Heart left ventricle (tissue), 16 donors: ENCODE results near the gene TTC33. TPM values are rescaled to one million over a fixed set of nuclear protein-coding genes. Genes with fewer than 3 reads are reported as not detected.
A peak's percentile ranks its signal among the peaks of the same experiment; 100 is the strongest.

Experiments
- ATAC-seq, 4 donors: fragments of 200-7000 bp; cut with Tn5 transposase; one replicate each; pipeline ENCODE4 v1.9.1; 2020 to 2022; ENCODE audit warnings: moderate library complexity in 4 of 4, mild to moderate bottlenecking in 3 of 4, moderate number of reproducible peaks in 1 of 4
- DNase-seq, 5 donors: peaks; one replicate each; pipeline ENCODE4 v3.0.0-alpha.2; 2020
- H3K27ac ChIP-seq, 12 donors: fragments of 200-600 bp; sonication (generic) in 4 of 12; one replicate each; pipeline versions ENCODE4 v1.5.0 to v1.8.0; 2016 to 2022; ENCODE audit warnings: mild to moderate bottlenecking in 2 of 12
- H3K27me3 ChIP-seq, 9 donors: fragments of 200-600 bp; sonication (generic) in 2 of 9; one replicate each; pipeline versions ENCODE4 v1.5.1 to v1.8.0; 2016 to 2022; ENCODE audit warnings: mild to moderate bottlenecking in 3 of 9
- H3K36me3 ChIP-seq, 9 donors: fragments of 200-600 bp; sonication (generic) in 2 of 9; one replicate each; pipeline versions ENCODE4 v1.5.0 to v1.8.0; 2018 to 2022; ENCODE audit warnings: mild to moderate bottlenecking in 2 of 9
- H3K4me1 ChIP-seq, 12 donors: fragments of 200-600 bp; sonication (generic) in 4 of 12; one replicate each; pipeline versions ENCODE4 v1.5.0 to v1.8.0; 2016 to 2022; ENCODE audit warnings: mild to moderate bottlenecking in 3 of 12
- H3K4me3 ChIP-seq, 12 donors: fragments of 200-600 bp; sonication (generic) in 4 of 12; one replicate each; pipeline versions ENCODE4 v1.5.0 to v1.8.0; 2017 to 2022; ENCODE audit warnings: mild to moderate bottlenecking in 9 of 12, moderate library complexity in 4 of 12
- H3K9me3 ChIP-seq, 12 donors: fragments of 200-600 bp; sonication (generic) in 4 of 12; one replicate each; pipeline versions ENCODE4 v1.5.0 to v1.8.0; 2016 to 2022; ENCODE audit warnings: mild to moderate bottlenecking in 1 of 12
- CTCF ChIP-seq, 12 donors: fragments of 200-600 bp; sonication (generic) in 4 of 12; IDR thresholded peaks; one replicate each; pipeline versions ENCODE4 v1.5.0 to v1.8.0; 2018 to 2022; ENCODE audit warnings: antibody characterized with exemption in 12 of 12, mild to moderate bottlenecking in 5 of 12
- POLR2A ChIP-seq, 2 donors: fragments of 450-650 bp; IDR thresholded peaks; one replicate each; pipeline ENCODE4 v1.6.1; 2017; ENCODE audit warnings: antibody characterized with exemption in 2 of 2, mild to moderate bottlenecking in 2 of 2, moderate library complexity in 2 of 2
- WGBS, 4 donors: extraction: QIAGEN DNeasy Blood & Tissue Kit in 2 of 4; methylation state at CpG; one replicate each; pipeline versions ENCODE4 v1.1.5 to v1.1.7; 2013 to 2018; 5-methylcytosine and 5-hydroxymethylcytosine counted together
- intact Hi-C, 10 donors: fragments of 100-400 bp; cut with DNase I; formaldehyde crosslinking; loops; one replicate each; pipeline versions ENCODE4 v1.11.1 to v1.14.2; 2022
- polyA plus RNA-seq, 2 donors: library from polyadenylated mRNA; stranded (reverse); fragments of 200-250 nt; gene quantifications; one replicate each; pipeline ENCODE4 v1.2.3, GENCODE V29; 2013
- total RNA-seq, 9 donors: library from RNA; depleted of rRNA in 2 of 9; stranded (reverse); fragments of >200 nt in 2 of 9; fragmentation: NEBNext Ultra II Directional in 3 of 9; extraction: Animal tissue kit (Norgen Biotek cat#: 25700) in 3 of 9; gene quantifications; one replicate each; pipeline versions ENCODE4 v1.1.0 to v1.2.4, GENCODE V29; 2016 to 2023
- donor health status: ischemic (EF 13 %, LVEDD 7.1; RV severe dilation, severe dysfunction).
- donor health status: healthy with polysubstance abuse.
- donor health status: DM: no; HTN: yes; CAD: no.
- donor health status: DM: no; HTN: no; CAD: no.
- donor health status: ischemic (EF 25% LVEDD 6.9; RV normal size, moderate dysfunction).
- donor health status: ischemic (EF 25% LVEDD 5.7; RV mildly dilated, moderate dysfunction).
- donor health status: healthy.
- donor health status: DM: yes; HTN: yes; CAD: no.
- donor health status: ischemic (EF 35%, LVEDD 5.7; RV mildly dilated, moderate dysfunction).
- donor health status: nonischemic (EF 11% LVEDD 7.7; RV severe dilation, severe dysfunction).
- donor health status: DM: yes; HTN: yes; CAD: no.
- donor health status: PGD.
- donor health status: ischemic (EF 29% LVEDD 5.4; RV normal size, mild dysfunction).
- donor health status: nonischemic (EF 23%, LVEDD 6.1; RV moderate dilation, normal function).

The TTC33 gene
- total and polyA plus RNA-seq, 11 donors: 5.6 to 20.0 (median 14.2) TPM

- WGBS, 4 donors: 36 to 45% (median 42%) methylated on average over 4 of the region's 4 CpGs
- intact Hi-C loops: no loop called here
- DNase-seq (no peak), ATAC-seq (no peak)
- no peak overlapping the region for H3K27ac ChIP-seq
- peaks cover 0 to 26% (median 7%) of the 10 kb centered on the region in 9 donors for H3K36me3 ChIP-seq
- H3K9me3 ChIP-seq: peaks cover 0 to 6% (median 0%) of the 10 kb centered on the region in 12 donors
- no peak overlapping the region for H3K4me3 ChIP-seq
- peaks cover 0 to 12% (median 0%) of the 10 kb centered on the region in 12 donors for H3K4me1 ChIP-seq
- H3K27me3 ChIP-seq: no peaks in the 10 kb centered on the region
- TF ChIP-seq CTCF (IDR thresholded peaks at IDR 0.05) (no peak), POLR2A (IDR thresholded peaks at IDR 0.05) (no peak)
Measured at GRCh38 chr5:40746703-40747102, 9.1 kb downstream of the TTC33 start.

GRCh38 chr5:40743771-40744170, 12.0 kb downstream of the TTC33 start:
- TF ChIP-seq CTCF (IDR thresholded peaks at IDR 0.05) (no peak), POLR2A (IDR thresholded peaks at IDR 0.05) (no peak)
- no peak for ATAC-seq
- WGBS, 4 donors: 65 to 78% (median 70%) methylated on average over 2 of the region's 2 CpGs
- H3K4me3 ChIP-seq: no peak overlapping the region
- intact Hi-C loops: no loop called here
- H3K27ac ChIP-seq: no peak overlapping the region
- peaks cover 0 to 11% (median 0%) of the 10 kb centered on the region in 12 donors for H3K4me1 ChIP-seq
- no peak for DNase-seq
- peaks cover 0 to 18% (median 0%) of the 10 kb centered on the region in 12 donors for H3K9me3 ChIP-seq
- peaks cover 0 to 48% (median 26%) of the 10 kb centered on the region in 9 donors for H3K36me3 ChIP-seq
- no peaks in the 10 kb centered on the region for H3K27me3 ChIP-seq

GRCh38 chr5:40738502-40738901, 17.3 kb downstream of the TTC33 start:
- no peak overlapping the region for H3K27ac ChIP-seq
- DNase-seq (no peak), ATAC-seq (no peak)
- no peak overlapping the region for H3K4me3 ChIP-seq
- TF ChIP-seq POLR2A (IDR thresholded peaks at IDR 0.05) (no peak), CTCF (IDR thresholded peaks at IDR 0.05) (no peak)
- intact Hi-C loops: loop anchor here in 9 of 10 donors (2.0 to 10.0 kb wide), 10 partner anchors 51 to 1164 kb away; no protein-coding TSS in a partner anchor
- peaks cover 0 to 18% (median 0%) of the 10 kb centered on the region in 12 donors for H3K9me3 ChIP-seq
- H3K4me1 ChIP-seq: peaks cover 0 to 28% (median 23%) of the 10 kb centered on the region in 12 donors
- H3K36me3 ChIP-seq: peaks cover 0 to 31% (median 17%) of the 10 kb centered on the region in 9 donors
- H3K27me3 ChIP-seq: no peaks in the 10 kb centered on the region

- Histone ChIP-seq H3K36me3 (peaks cover 0 to 24% (median 12%) of the 10 kb centered on the region in 9 donors), H3K4me3 (no peak overlapping the region), H3K9me3 (peaks cover 0 to 18% (median 0%) of the 10 kb centered on the region in 12 donors), H3K27me3 (no peaks in the 10 kb centered on the region), H3K27ac (no peak overlapping the region), H3K4me1 (peaks cover 0 to 34% (median 26%) of the 10 kb centered on the region in 12 donors)
- TF ChIP-seq POLR2A (IDR thresholded peaks at IDR 0.05) (no peak), CTCF (IDR thresholded peaks at IDR 0.05) (peak; percentile 56 to 88 (median 78))
- intact Hi-C loops: loop anchor here in 9 of 10 donors (2.0 to 10.0 kb wide), 12 partner anchors 49 to 1161 kb away; no protein-coding TSS in a partner anchor
- no peak for DNase-seq
- peak in 3 of 4 donors; percentile 14 to 73 (median 62) for ATAC-seq
- WGBS, 4 donors: 5 to 16% (median 5%) methylated on average over 1 of the region's 1 CpG
Measured at GRCh38 chr5:40736103-40736875, 19.5 kb downstream of the TTC33 start.
